Measurements from ENCODE around the gene SMARCA1.
"Not testable (repeated sequence)": the region's sequence is repeated elsewhere in the genome, so short reads cannot be mapped to it uniquely, and the experiment has no call there.

Gene SMARCA1, protein sequence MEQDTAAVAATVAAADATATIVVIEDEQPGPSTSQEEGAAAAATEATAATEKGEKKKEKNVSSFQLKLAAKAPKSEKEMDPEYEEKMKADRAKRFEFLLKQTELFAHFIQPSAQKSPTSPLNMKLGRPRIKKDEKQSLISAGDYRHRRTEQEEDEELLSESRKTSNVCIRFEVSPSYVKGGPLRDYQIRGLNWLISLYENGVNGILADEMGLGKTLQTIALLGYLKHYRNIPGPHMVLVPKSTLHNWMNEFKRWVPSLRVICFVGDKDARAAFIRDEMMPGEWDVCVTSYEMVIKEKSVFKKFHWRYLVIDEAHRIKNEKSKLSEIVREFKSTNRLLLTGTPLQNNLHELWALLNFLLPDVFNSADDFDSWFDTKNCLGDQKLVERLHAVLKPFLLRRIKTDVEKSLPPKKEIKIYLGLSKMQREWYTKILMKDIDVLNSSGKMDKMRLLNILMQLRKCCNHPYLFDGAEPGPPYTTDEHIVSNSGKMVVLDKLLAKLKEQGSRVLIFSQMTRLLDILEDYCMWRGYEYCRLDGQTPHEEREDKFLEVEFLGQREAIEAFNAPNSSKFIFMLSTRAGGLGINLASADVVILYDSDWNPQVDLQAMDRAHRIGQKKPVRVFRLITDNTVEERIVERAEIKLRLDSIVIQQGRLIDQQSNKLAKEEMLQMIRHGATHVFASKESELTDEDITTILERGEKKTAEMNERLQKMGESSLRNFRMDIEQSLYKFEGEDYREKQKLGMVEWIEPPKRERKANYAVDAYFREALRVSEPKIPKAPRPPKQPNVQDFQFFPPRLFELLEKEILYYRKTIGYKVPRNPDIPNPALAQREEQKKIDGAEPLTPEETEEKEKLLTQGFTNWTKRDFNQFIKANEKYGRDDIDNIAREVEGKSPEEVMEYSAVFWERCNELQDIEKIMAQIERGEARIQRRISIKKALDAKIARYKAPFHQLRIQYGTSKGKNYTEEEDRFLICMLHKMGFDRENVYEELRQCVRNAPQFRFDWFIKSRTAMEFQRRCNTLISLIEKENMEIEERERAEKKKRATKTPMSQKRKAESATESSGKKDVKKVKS

DNA sequence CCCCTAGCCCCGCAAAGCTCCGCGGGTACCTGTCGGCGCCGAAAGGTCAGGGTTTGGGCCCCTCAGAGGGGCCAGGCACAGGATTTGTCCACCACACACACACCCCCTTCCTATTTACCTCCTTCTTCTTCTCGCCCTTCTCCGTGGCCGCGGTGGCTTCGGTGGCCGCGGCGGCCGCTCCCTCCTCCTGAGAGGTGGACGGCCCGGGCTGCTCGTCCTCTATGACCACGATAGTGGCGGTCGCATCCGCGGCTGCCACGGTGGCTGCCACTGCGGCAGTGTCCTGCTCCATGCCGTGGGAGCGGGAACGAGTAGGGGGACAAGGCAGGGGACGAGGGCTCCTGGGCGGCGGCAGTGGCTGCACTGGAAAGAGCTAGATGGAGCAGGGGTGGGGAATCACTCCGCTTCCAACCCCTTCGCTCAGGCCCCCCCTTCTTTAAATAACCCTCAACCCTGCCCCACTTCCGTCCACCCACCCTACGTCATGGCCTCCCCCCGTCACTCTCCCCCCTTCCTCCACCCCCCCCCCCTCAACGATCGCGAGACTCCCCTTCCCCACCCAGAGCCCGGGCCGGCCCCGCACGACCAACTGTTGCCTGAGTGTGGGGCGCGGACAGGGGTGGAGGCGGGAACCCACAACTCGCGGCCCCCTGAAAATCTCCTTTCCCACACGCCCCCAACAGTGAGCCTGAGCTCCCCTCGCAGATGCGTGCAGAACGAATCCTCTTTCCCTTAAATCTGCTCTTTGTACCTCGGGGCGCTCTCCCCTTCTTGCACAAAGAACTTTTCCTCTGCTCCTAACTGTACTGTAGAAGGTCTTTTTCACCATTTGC lies at the start of gene SMARCA1:
SMARCA1 (minus strand) TSS at position 412 of the 833 bp plus-strand sequence; CDS start at position 292, 120 bp downstream.
- no peak for DNase-seq

DNA sequence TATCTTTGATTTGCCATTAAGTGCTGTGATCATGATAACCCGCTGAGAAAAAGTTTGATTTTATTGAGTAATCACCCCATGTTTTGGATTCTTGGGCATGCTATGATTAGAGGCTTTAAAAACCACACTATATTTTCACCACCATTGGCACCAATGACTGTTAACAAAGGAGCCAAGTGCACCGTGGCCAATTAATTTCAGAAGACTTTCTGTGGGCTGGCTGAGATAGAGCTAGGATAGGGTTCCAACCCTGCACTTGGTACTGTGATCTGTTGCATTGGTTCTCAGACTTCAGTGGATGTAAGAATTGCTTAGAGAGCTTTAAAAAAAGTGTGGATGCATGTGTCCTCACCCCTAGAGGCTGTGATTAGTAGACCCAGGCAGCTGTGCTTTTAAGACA lies 49.1 kb upstream of the SMARCA1 start:
- no peak for DNase-seq

DNA sequence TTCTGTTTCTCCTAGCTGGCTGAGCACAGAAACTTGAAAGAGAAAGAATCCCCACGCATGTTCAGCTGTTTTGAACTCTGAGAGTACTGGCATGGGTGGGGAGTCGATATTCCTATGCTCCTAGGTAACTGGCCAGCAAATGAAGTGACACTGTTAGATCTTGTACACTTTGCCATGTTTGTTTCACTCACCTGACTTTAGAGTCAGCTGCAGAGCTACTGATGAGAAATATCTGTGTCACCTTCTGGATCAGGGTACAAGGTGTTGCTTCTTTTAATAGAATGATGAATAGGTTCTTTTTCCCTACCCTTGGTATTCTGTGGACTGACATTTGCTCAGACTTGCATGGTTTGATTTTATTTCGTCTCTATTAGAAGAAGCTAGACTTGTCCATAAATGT lies 45.1 kb upstream of the SMARCA1 start:
- no peak for DNase-seq

DNA sequence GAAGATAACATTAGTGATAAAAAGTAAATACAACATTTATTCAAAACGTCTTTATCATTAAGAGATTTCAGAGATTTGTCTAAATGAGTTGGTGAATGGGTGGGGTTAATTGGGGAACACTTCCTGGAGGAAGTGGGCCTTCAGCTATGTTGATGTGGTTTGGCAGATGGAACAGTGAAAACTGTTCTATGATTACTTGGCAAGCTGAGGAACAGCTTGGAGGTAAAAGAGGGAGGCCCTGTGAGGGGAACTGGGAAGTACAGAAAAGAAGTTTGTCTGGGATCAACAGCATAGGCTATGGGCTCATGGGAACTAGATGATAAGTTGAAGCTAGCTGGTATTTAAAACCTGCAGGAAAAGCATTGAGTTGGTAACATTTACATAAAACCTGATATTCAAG lies 42.8 kb upstream of the SMARCA1 start:
- DNase-seq, result no peak

DNA sequence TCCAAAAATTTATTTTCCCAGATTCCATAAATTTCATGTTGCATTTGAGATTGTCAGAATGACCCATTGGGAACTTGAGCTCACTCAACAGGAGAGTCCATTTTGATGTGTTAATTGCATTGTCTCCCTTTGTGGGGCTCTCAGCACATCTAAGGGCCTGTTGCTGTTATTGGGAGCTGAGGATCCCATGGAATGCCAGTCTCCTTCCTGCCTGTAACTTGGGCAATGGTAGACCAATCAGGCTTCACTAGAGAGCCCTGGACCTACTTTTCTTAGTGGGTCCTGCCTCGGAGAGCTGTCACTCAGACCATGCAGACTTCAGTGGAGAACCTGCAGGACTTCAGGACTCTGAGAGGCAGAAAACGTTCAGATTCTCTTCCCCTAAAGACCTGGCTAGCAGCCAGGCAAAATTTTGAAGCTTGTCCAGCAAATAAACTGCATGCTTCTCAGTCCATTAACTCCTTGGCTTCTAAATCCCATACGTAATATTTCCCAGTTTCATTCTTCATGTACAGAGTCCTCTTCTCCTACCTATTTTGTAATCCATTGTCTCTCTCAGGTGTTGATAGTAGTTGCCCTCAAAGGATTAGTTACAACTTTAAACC lies 41.9 kb upstream of the SMARCA1 start:
- no peak for DNase-seq

DNA sequence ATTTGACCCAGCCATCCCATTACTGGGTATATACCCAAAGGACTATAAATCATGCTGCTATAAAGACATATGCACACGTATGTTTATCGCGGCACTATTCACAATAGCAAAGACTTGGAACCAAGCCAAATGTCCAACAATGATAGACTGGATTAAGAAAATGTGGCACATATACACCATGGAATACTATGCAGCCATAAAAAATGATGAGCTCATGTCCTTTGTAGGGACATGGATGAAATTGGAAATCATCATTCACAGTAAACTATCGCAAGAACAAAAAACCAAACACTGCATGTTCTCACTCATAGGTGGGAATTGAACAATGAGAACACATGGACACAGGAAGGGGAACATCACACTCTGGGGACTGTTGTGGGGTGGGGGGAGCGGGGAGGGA lies 41.1 kb upstream of the SMARCA1 start:
- DNase-seq, result not testable (repeated sequence)

DNA sequence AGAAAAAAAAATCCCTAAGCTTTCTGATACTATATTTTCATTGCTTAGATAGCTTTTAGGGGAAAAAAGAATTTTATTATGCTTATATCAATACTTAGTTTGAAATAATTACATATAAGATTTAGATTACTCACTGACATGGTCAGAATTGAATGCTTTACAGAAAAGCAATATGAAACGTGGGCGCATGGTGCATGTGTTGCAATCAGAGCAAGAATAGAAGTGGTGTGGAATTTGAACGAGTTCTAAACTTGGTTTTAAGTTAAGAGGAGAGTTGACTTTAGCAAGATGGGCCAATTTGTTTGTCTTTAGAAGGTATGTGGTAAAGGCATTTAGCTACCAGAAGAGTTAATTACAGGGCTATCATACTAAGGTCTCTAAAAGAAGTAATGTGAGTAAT lies 38.2 kb upstream of the SMARCA1 start:
- DNase-seq, result no peak

DNA sequence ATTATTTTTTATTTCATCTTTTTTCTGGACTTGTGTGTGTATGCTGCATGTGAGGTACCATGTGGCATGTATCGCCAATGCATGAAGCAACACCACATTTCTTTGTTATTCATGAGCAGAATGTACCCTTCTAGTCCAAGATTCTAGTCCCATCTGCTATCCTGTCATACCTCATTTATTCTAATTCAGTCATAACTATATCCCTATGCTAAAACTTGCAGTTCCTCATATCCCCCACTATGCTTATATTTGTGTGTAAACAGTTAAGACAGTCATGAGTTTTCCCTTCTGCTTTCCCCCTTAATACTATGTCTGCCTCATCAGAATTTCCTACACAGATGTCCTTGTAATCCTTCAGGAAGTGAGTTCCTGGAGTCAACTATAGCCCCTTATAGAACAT lies 36.5 kb upstream of the SMARCA1 start:
- DNase-seq, result no peak

DNA sequence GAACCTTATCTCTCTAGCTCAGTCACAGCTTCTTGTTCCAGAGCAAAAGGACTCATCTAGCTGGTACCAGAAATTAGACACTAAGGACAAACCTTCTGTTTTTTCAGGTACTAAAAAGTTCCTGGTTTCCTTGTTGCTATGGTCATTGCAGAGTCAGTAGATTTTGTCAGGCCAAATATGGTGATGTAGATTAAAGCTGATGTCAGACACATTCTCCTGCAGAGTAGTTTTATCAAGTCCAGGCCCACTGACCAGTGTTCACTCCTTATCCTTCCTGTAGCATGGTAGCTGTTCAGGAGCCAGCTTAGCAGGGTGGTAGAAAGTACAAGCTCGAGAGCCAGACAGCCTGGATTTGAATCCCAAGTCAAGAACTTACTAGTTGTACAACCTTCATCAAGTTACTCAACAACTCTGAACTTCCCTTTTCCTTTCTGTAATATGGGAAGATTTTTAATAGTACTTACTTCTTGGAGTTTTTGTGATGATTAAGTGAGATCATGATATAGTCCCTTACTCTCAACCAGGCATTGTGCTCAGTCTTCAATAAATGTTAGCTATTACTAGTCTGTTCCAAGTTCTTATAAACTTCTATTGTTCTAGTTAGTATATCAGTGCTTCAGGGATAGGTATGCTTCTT lies 34.7 kb upstream of the SMARCA1 start:
- DNase-seq, result no peak

DNA sequence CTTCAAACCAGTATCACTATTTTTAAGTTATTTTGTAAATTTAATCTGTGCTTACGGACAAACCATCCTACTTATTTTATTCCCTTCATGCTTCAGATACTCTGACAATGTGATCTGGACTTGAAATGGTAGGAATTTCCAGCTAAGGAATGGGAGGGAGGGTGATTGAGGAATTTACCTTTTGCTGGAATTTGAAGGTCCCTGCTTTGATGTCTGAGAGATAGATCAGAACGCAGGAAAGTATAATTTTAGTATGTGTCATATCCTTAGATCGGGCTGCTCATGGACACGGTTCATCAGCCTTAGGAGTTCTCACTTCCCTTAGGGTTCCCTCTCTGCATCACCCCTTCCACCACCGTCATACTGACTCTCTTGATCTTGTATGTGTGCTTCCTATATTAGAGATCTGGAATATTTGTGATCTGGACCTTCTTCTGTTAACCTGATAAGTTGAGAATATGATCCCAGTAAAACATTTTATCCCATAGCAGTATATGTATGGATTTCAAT lies 33.6 kb upstream of the SMARCA1 start:
- DNase-seq, result no peak

DNA sequence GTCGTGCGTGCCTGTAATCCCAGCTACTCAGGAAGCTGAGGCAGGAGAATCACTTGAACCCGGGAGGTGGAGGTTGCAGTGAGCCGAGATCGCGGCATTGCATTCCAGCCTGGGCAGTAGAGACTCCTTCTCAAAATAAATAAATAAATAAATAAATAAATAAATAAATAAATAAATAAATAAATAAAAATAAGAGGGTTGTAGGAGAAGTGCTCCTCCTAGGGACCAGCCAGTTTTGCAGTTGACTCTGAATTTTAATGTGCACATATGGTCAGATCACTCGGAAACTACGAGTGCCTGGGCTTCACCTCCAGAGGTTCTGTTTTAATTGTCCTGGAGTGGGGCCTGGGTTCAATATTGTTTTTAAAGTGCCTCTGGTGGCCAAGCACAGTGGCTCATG lies 31.5 kb upstream of the SMARCA1 start:
- not testable (repeated sequence) for DNase-seq

DNA sequence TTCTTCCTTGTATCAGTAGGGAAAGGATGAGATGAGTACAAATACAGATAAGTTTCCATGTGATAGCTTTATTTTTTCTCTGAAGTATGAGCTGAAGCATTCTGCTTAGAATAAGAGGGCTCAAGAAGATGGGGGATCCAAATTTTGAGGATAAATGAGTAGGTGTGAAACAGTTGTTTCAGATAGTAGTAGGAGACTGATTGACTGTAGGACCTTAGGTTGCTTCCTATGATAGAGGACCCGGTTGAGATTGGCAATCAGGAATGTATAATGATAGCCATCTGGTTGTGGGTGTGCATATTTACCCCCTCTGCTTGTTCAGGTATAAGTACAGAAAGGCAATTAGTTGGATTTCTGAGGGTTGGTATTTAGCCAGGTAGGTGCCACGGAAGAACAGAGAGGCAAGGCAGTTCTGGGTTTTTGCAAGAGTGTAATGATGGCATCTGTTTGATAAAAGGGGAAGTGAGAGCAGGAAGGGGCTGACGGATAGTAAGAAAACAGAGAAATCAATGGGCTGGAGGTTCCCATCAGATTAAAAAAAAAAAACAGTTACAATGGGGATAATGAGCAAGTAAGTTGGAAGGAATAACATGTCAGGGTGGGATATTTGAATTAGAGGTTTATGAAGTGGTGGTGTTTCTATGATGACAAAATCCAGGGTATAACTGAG lies 30.5 kb upstream of the SMARCA1 start:
- peak; percentile 2 for DNase-seq

DNA sequence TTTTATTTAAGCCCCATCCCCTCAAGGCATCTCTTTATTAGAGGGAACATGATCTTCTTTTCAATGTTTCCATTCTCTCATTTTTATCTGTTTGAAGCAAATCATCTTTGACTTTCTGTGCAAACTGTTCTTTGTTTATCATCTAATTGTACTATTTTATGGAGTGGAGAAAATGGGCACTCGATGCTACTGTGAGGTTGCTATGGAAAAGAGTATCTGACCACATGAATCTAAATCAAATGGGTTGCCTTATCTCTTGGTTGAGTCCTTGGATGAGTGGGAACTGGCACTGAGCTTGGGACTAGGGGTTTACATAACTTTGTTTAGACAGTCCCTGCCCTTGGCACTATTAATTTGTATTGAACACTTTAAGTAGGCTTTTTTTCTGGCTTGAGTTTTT lies 25.8 kb upstream of the SMARCA1 start:
- DNase-seq, result no peak

DNA sequence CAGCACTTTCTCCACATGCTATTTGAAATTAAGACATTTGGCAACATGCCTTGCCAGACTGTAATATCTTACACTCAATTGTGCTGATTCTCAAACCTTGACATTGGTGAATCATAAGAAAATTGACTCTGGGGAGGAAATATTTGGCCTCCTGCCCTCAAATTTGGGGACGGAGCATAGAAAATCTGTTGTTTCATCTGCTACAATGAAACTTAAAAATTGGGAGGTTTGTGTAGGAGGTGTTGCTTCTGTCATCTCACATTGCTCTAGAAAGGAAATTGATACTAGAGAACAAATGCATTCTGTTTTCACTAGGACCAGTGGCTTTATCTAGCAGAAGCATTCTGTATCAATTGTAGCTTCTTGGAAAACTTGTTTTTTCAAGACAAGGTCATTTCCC lies 22.1 kb upstream of the SMARCA1 start:
- no peak for DNase-seq

DNA sequence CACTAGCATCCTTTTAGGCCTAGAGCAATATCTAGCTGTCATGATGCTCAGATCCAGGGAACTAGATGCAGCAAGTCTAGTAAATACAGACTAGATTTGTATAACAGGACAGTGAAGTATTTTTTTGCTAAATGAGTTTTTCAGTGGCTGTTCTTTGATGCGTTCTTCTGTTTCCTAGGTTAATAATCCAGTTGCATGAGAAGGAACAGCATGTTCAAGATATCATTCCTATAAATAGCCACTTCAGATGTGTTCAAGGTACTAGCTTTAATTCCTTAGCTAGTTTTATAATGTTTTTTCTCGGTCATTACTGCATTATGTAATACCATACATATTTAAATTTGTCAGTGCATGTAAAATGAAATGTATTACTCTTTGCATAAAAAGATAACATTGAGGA lies 21.5 kb upstream of the SMARCA1 start:
- no peak for DNase-seq

DNA sequence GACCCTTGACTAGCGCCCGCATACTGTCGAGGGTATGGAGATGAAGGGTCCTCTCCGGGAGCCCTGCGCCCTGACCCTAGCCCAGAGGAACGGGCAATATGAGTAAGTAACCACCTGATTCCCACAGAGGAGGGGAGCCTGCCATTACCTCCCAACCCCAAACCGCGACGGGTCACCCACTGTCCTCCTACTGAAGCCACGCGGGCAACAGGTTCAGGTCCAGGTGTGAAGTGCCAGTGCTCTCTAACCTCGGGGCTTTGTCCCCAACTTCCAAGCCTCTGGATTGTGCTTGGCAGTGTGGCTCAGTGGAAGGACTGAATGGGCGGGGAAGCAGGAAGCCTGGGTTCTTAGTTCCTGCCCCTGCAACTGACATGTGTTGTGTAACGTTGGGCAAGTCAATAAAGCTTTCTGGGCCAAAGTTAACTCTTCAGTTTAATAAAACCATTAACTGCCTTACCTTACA lies 17.5 kb upstream of the SMARCA1 start:
- peak; percentile 30 for DNase-seq

DNA sequence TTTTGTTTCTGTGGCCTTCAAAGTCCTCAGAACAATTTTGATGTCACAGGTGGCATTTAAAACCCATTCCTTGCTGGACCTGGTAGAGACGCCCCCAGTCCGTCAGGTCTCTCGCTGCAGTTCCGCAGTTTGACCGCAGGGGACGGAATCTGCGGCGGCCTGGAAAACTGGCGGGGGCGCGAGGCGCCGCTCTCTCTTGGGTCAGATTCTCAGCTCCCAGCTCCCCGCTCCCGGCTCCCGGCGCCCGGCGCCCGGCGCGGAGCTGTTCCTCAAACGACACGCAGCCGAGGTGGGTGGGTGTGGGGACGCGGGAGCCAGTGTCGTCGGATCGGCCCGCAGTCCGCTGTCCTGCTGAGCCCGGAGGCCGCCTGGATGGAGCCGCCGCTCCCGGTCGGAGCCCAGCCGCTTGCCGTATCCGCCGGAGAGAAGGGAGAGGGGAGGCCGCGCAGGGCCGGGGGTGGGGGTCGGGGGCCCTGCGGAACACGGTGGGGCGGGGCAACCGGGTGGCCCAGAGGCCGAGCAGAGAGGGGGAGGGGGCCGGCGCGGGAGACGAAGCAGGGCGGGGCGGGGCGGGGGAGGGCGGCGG lies 16.9 kb upstream of the SMARCA1 start, which contains the start of gene OCRL:
OCRL (plus strand) TSS at position 192 of the 586 bp plus-strand sequence; CDS start at position 373, 181 bp downstream.
- DNase-seq, result peak; percentile 5

DNA sequence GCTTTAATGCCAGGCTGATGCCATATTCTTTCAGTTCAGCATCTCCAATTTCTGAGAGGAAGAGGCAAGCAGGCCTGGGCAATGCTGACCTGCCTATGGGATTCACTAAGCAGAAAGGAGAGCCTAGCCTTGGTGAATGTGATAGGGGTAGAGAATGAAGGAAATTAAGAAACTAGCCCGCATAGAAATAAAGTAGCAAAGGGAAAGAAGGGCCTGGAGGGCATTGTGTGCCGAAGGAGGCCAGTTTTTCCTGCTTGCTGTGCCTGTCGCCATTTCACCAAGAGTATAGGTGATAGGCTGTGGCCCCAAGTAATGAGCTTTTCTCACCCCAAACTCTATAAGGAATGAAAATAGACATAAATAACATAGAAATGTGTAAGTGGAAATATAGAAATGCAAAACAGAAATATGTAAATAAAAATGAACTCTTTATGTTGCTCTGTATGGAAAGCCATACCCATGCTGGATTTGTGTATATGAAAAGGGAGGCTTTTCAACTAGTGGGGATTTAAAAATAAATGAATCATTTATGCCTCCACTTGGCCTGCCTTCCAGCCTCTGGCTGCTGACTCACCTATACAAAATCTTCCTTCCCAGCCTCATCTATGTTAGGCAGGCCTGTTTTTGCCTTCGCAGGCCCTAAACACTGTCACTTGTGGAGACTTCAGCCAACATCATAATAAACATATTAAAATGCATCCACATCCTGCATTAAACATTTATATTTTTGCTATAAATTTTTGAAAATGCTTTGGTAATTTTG lies 11.7 kb upstream of the SMARCA1 start:
- no peak for DNase-seq

DNA sequence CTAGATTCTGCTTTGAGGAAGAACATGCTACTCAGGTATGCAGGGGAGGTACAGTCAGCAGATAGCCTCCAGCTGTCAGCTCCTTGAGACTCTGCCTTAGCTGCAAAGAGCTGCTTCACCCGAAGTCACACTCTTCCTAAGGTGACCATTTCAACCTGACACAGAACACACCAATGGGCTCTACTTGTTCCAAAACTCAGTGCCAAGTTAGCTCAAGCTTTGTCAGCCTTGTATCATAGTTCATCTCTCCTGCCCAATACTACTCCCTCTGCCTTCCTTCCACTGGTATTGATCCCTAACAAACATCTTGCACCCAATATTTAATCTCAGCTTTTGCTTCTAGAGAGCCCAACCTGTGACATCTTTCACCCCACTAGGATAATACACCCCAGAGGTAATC lies 7.8 kb upstream of the SMARCA1 start:
- no peak for DNase-seq
